HepG2 (cell line): Measurements from ENCODE around the gene ITGB2. TPM values are rescaled to one million over a fixed set of nuclear protein-coding genes. Genes with fewer than 3 reads are reported as not detected.

ENCODE experiments used
- ELF1 ChIP-seq: sonication (generic); formaldehyde crosslinking; IDR thresholded peaks from 2 replicates; pipeline ENCODE4 v1.4.0; 2020; ENCODE audit warnings: missing genetic modification reagents
- ESRRA ChIP-seq: sonication (generic); formaldehyde crosslinking; IDR thresholded peaks from 2 replicates; pipeline ENCODE4 v1.5.1; 2020; ENCODE audit warnings: mild to moderate bottlenecking, low read depth, missing genetic modification reagents
- FOXO4 ChIP-seq: sonication (generic); formaldehyde crosslinking; conservative IDR thresholded peaks from 2 replicates; pipeline ENCODE4 v1.8.1; 2023; ENCODE audit warnings: missing genetic modification reagents
- HOXA9 ChIP-seq: sonication (generic); formaldehyde crosslinking; IDR thresholded peaks from 2 replicates; pipeline ENCODE4 v1.8.1; 2022; ENCODE audit warnings: missing genetic modification reagents, mild to moderate bottlenecking, moderate library complexity, borderline replicate concordance
- KDM1A ChIP-seq: IDR thresholded peaks from 2 replicates; pipeline ENCODE4 v1.6.1; 2016; ENCODE audit warnings: missing compliant biosample characterization
- NFE2L2 ChIP-seq: fragments of 150-350 bp; IDR thresholded peaks from 2 replicates; pipeline ENCODE4 v1.6.1; 2014; ENCODE audit warnings: low read length
- NR2F6 ChIP-seq, 2 experiments: IDR thresholded peaks; 2 replicates each; pipeline ENCODE4 v1.6.1; 2016; ENCODE audit warnings: antibody characterized with exemption in 1 of 2, mild to moderate bottlenecking in 1 of 2
- NR3C1 ChIP-seq: sonication (generic); formaldehyde crosslinking; IDR thresholded peaks from 2 replicates; pipeline ENCODE4 v1.4.0; 2020; ENCODE audit warnings: missing genetic modification reagents
- PATZ1 ChIP-seq: sonication (generic); formaldehyde crosslinking; IDR thresholded peaks from 2 replicates; pipeline ENCODE4 v1.4.0; 2020; ENCODE audit warnings: missing genetic modification reagents
- SRY ChIP-seq: sonication (generic); formaldehyde crosslinking; IDR thresholded peaks from 2 replicates; pipeline ENCODE4 v1.8.0; 2022; ENCODE audit warnings: mild to moderate bottlenecking, missing genetic modification reagents
- STAG1 ChIP-seq: sonication (generic); formaldehyde crosslinking; IDR thresholded peaks from 2 replicates; pipeline ENCODE4 v1.4.0; 2020; ENCODE audit warnings: missing genetic modification reagents
- ZBTB26 ChIP-seq: IDR thresholded peaks from 2 replicates; pipeline ENCODE4 v1.6.1; 2016; ENCODE audit warnings: missing compliant biosample characterization, missing genetic modification reagents, borderline replicate concordance
- ZC3H13 ChIP-seq: sonication (generic); formaldehyde crosslinking; IDR thresholded peaks from 2 replicates; pipeline ENCODE4 v1.8.1; 2023; ENCODE audit warnings: mild to moderate bottlenecking, missing genetic modification reagents, moderate library complexity
- ZFP37 ChIP-seq: sonication (generic); formaldehyde crosslinking; IDR thresholded peaks from 2 replicates; pipeline ENCODE4 v1.4.0; 2020; ENCODE audit warnings: missing genetic modification reagents, borderline replicate concordance
- ZNF10 ChIP-seq: sonication (generic); formaldehyde crosslinking; IDR thresholded peaks from 2 replicates; pipeline ENCODE4 v1.4.0; 2020; ENCODE audit warnings: mild to moderate bottlenecking, low read depth, missing genetic modification reagents, borderline replicate concordance
- ZNF160 ChIP-seq: sonication (generic); formaldehyde crosslinking; IDR thresholded peaks from 2 replicates; pipeline ENCODE4 v1.8.0; 2022; ENCODE audit warnings: mild to moderate bottlenecking, inconsistent platforms, missing genetic modification reagents
- ZNF501 ChIP-seq: sonication (generic); formaldehyde crosslinking; IDR thresholded peaks from 2 replicates; pipeline ENCODE4 v1.5.1; 2020; ENCODE audit warnings: mild to moderate bottlenecking, moderate library complexity, missing genetic modification reagents
- ZNF558 ChIP-seq: sonication (generic); formaldehyde crosslinking; IDR thresholded peaks from 2 replicates; pipeline ENCODE4 v1.9.0; 2022; ENCODE audit warnings: mild to moderate bottlenecking, missing genetic modification reagents, borderline replicate concordance
- ZNF687 ChIP-seq: sonication (generic); formaldehyde crosslinking; IDR thresholded peaks from 2 replicates; pipeline ENCODE4 v1.5.1; 2020; ENCODE audit warnings: mild to moderate bottlenecking, missing genetic modification reagents, moderate library complexity
- ZSCAN20 ChIP-seq: sonication (generic); formaldehyde crosslinking; IDR thresholded peaks from 2 replicates; pipeline ENCODE4 v1.4.0; 2020; ENCODE audit warnings: missing genetic modification reagents, mild to moderate bottlenecking, borderline replicate concordance
- ZSCAN21 ChIP-seq: sonication (generic); formaldehyde crosslinking; IDR thresholded peaks from 2 replicates; pipeline ENCODE4 v1.8.0; 2022; ENCODE audit warnings: mild to moderate bottlenecking, missing genetic modification reagents, moderate library complexity, borderline replicate concordance
- polyA plus RNA-seq, 8 experiments: library from polyadenylated mRNA; depleted of rRNA in 3 of 8; stranded (reverse) in 7 of 8; unstranded in 1 of 8; fragments of >200 nt; fragmentation: Illumina TruSeq in 4 of 8; extraction: Trizol in 4 of 8; gene quantifications; 2 replicates each; pipeline versions ENCODE4 v1.2.1 to v1.2.3, GENCODE V29; 2011 to 2016; ENCODE audit warnings: low read depth in 4 of 8, missing spikeins in 1 of 8, mixed read lengths in 1 of 8; ENCODE audit not compliant: insufficient read depth in 1 of 8
- total RNA-seq, 5 experiments: library from RNA; depleted of rRNA; stranded (reverse); fragments of >200 nt; fragmentation: Illumina TruSeq; extraction: Trizol; gene quantifications; 2 replicates each; pipeline ENCODE4 v1.2.3, GENCODE V29; 2016; ENCODE audit warnings: low read depth in 1 of 5

ITGB2 gene
- total and polyA plus RNA-seq, 2 of the 13 experiments (the other 11 are each of a cell fraction or from before 2014, with no cell fraction given) = 4.2 to 18.0 TPM

GRCh38 chr21:44932408-44933181, 11.9 kb upstream of the ITGB2 start (continued):
- TF ChIP-seq ZSCAN21 (CRISPR knock-in tag) (no peak), NR2F6 (IDR thresholded peaks at IDR 0.05) (peak; percentile 34; the same call in 1 of the 2 replicates), NR2F6 (CRISPR knock-in tag; IDR thresholded peaks at IDR 0.05) (no peak), ZNF160 (CRISPR knock-in tag) (no peak), ZNF687 (CRISPR knock-in tag) (peak; percentile 30; the same call in 1 of the 2 replicates), ZNF558 (CRISPR knock-in tag) (no peak), SRY (CRISPR knock-in tag) (0 out of 2 replicates have a peak, but pooled peaks have one; percentile 9), STAG1 (CRISPR knock-in tag) (peak; percentile 68), ESRRA (no peak), ELF1 (CRISPR knock-in tag) (no peak), NFE2L2 (no peak), ZC3H13 (CRISPR knock-in tag) (0 out of 2 replicates have a peak, but pooled peaks have one; percentile 35), NR3C1 (CRISPR knock-in tag) (no peak), ZBTB26 (CRISPR knock-in tag) (no peak), ZNF10 (CRISPR knock-in tag) (no peak), ZFP37 (no peak), HOXA9 (CRISPR knock-in tag) (no peak), KDM1A (CRISPR knock-in tag) (no peak), FOXO4 (CRISPR knock-in tag) (no peak), ZNF501 (0 out of 2 replicates have a peak, but pooled peaks have one; percentile 28), PATZ1 (CRISPR knock-in tag) (peak; percentile 42), ZSCAN20 (CRISPR knock-in tag) (no peak)
